ENCODE results near the gene PCDH18. TPM values are rescaled to one million over a fixed set of nuclear protein-coding genes. Genes with fewer than 3 reads are reported as not detected.
"Not testable (repeated sequence)": the region's sequence is repeated elsewhere in the genome, so short reads cannot be mapped to it uniquely, and the experiment has no call there.

The PCDH18 gene
- total and polyA plus RNA-seq, 3 donors from 2014 or later = 12.3 to 23.3 (median 15.3) TPM

GRCh38 chr4:137495578-137495977 lies 36.7 kb downstream of the PCDH18 start:
- Histone ChIP-seq H3K4me1 (no peaks in the 10 kb centered on the region), H3K9me3 (no peaks in the 10 kb centered on the region), H3K27me3 (no peaks in the 10 kb centered on the region), H3K27ac (no peak overlapping the region), H3K4me3 (no peak overlapping the region), H3K36me3 (ENCODE audit: low read depth, missing control alignments) (no peaks in the 10 kb centered on the region)
- intact Hi-C loops (cut with DNase I; ENCODE audit: low total_unique reads) = no loop called here
- no peak for DNase-seq
- TF ChIP-seq POLR2A (IDR thresholded peaks at IDR 0.05) (no peak), CTCF (IDR thresholded peaks at IDR 0.05) (no peak)
- WGBS, 2 donors = 86 to 92% methylated on average over 2 of the region's 2 CpGs

GRCh38 chr4:137483313-137483959 lies 48.9 kb downstream of the PCDH18 start:
- DNase-seq; H3K27ac ChIP-seq; H3K27me3 ChIP-seq; H3K4me1 ChIP-seq; intact Hi-C loops (cut with DNase I; ENCODE audit: low total_unique reads); H3K9me3 ChIP-seq; H3K4me3 ChIP-seq; H3K36me3 ChIP-seq (ENCODE audit: low read depth, missing control alignments): not testable (repeated sequence)
- 87 to 90% methylated on average over 11 of the region's 11 CpGs for WGBS, 2 donors

GRCh38 chr4:137479657-137480056 lies 52.6 kb downstream of the PCDH18 start:
- H3K4me1 ChIP-seq; DNase-seq; H3K27ac ChIP-seq; intact Hi-C loops (cut with DNase I; ENCODE audit: low total_unique reads); H3K36me3 ChIP-seq (ENCODE audit: low read depth, missing control alignments); H3K4me3 ChIP-seq; H3K9me3 ChIP-seq; H3K27me3 ChIP-seq: not testable (repeated sequence)
- 92 to 93% methylated on average over 5 of the region's 5 CpGs for WGBS, 2 donors

- 70 to 82% methylated on average over 4 of the region's 4 CpGs for WGBS, 2 donors
- intact Hi-C loops (cut with DNase I; ENCODE audit: low total_unique reads) = no loop called here
- H3K9me3 ChIP-seq = no peaks in the 10 kb centered on the region
- H3K36me3 ChIP-seq (ENCODE audit: low read depth, missing control alignments) = no peaks in the 10 kb centered on the region
- no peak overlapping the region for H3K27ac ChIP-seq
- no peak for DNase-seq
- H3K4me3 ChIP-seq = no peak overlapping the region
- TF ChIP-seq CTCF (IDR thresholded peaks at IDR 0.05) (no peak), POLR2A (IDR thresholded peaks at IDR 0.05) (no peak)
- peaks cover 13% of the 10 kb centered on the region for H3K4me1 ChIP-seq
- H3K27me3 ChIP-seq = no peaks in the 10 kb centered on the region
Measured at GRCh38 chr4:137476345-137476744, 55.9 kb downstream of the PCDH18 start.

GRCh38 chr4:137474711-137475301 lies 57.5 kb downstream of the PCDH18 start:
- intact Hi-C loops (cut with DNase I; ENCODE audit: low total_unique reads) = no loop called here
- 7 to 45% methylated on average over 1 of the region's 1 CpG for WGBS, 2 donors
- Histone ChIP-seq H3K4me3 (no peak overlapping the region), H3K9me3 (no peaks in the 10 kb centered on the region), H3K4me1 (peaks cover 13% of the 10 kb centered on the region), H3K27me3 (no peaks in the 10 kb centered on the region), H3K36me3 (ENCODE audit: low read depth, missing control alignments) (no peaks in the 10 kb centered on the region), H3K27ac (no peak overlapping the region)
- TF ChIP-seq CTCF (IDR thresholded peaks at IDR 0.05) = no peak
- TF ChIP-seq POLR2A (IDR thresholded peaks at IDR 0.05) = no peak
- peak; percentile 45 for DNase-seq

- intact Hi-C loops (cut with DNase I; ENCODE audit: low total_unique reads) = no loop called here
- no peaks in the 10 kb centered on the region for H3K36me3 ChIP-seq (ENCODE audit: low read depth, missing control alignments)
- no peak for DNase-seq
- H3K9me3 ChIP-seq = no peaks in the 10 kb centered on the region
- no peak overlapping the region for H3K4me3 ChIP-seq
- WGBS, 2 donors = 66 to 69% methylated on average over 2 of the region's 2 CpGs
- TF ChIP-seq POLR2A (IDR thresholded peaks at IDR 0.05) (no peak), CTCF (IDR thresholded peaks at IDR 0.05) (no peak)
- H3K4me1 ChIP-seq = peaks cover 13% of the 10 kb centered on the region
- no peaks in the 10 kb centered on the region for H3K27me3 ChIP-seq
- no peak overlapping the region for H3K27ac ChIP-seq
Measured at GRCh38 chr4:137471895-137472294, 60.4 kb downstream of the PCDH18 start.

All from testis (tissue), 3 donors.